Measurements from ENCODE around the gene DPP6. TPM values are rescaled to one million over a fixed set of nuclear protein-coding genes. Genes with fewer than 3 reads are reported as not detected.
"Not testable (repeated sequence)": the region's sequence is repeated elsewhere in the genome, so short reads cannot be mapped to it uniquely, and the experiment has no call there.

DPP6 gene
- polyA plus RNA-seq (2013, experiment 1 of 4) = 3.8 TPM
- polyA plus RNA-seq (2013, experiment 2 of 4) = 5.1 TPM
- 4.3 TPM for polyA plus RNA-seq (2013, experiment 3 of 4)
- polyA plus RNA-seq (2013, experiment 4 of 4) = 4.4 TPM

DNA sequence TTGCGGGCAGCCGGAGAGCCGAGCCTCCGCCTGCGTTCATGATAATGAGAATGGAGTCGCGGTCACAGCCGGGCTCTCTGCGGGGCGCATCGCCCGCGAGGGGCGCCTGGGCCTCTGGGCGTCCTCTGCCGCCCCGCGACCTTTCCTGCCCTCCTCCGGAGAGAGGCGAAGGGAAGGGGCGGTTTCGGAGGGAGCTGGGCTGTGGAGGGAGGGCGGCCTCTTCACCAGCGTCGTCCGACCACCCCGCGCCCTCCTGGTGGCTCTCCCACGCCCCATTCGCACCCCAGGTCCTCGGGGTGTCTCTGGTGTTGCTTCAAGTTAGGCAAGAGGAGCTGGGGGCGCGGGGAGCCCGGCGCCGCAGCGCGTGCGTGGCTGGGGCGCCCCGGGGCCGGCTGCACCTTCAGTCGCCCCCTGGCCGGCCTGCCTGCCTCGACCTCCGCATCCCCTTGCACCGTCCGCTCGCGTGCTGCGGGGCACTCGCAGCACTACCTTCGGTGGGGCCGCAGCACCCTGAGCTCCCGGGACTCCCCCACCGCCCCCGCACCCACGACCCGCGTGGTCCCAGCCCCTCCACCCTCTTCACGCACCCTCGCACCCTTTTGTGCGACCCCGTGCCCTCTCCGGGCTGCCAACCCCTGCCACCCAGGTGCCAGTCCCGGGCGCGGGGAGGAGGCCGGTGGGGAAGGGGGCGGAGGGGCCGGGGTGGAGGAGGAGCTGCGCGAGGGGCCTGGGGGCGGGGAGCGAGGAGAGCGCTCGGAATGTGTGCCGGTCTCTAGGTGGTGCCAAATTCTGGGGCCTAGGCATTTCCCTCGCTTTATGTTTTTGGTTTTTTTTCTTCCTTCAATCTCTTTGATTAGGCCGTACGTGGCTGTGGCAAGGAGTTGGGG is at the start of gene DPP6:
Gene DPP6 (plus strand): TSS at position 756 of the 887 bp plus-strand sequence.
- H3K9me3 ChIP-seq (ENCODE audit: control insufficient read depth, low read length); H3K27ac ChIP-seq (ENCODE audit: insufficient read depth, low read depth, low read length, poor library complexity, severe bottlenecking); H3K36me3 ChIP-seq (ENCODE audit: control insufficient read depth, insufficient read depth, low read length); H3K4me1 ChIP-seq (ENCODE audit: control insufficient read depth, insufficient read depth, low read length): not testable (repeated sequence)
- 1 to 2% methylated on average over 35 to 49 of the region's 81 CpGs for WGBS, 2 experiments
- Histone ChIP-seq H3K27me3 (ENCODE audit: control insufficient read depth, insufficient read depth, low read length, poor library complexity, severe bottlenecking) (peaks cover 33% of the 10 kb centered on the region), H3K4me3 (ENCODE audit: insufficient read depth, low read depth, low read length) (peak within 1 kb of the TSS; percentile 30)

DNA sequence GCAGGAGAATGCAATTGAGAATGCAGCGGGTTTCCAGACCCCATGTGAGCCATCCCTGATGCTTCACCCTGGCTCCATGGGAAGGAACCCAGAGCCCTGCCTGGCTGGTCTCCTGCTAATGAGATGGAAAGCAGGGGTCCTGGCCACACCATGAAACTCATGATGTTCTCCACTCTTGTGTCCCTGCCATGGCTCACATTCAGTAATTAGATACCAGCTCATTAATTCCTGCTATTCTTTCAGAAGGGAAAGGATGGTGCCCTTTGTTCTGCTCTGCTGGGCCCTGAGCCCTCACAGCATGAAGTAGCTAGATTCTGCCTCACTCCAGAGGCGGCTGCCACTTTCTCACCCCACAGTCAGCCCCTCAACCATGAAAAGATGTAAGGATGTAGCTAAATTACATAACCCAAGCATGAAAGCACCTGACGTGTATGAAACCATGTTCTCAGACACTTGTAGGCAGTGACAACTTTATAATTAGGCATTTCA is 42.7 kb upstream of the DPP6 start:
- H3K4me3 ChIP-seq (ENCODE audit: insufficient read depth, low read depth, low read length); H3K27ac ChIP-seq (ENCODE audit: insufficient read depth, low read depth, low read length, poor library complexity, severe bottlenecking); H3K4me1 ChIP-seq (ENCODE audit: control insufficient read depth, insufficient read depth, low read length); H3K27me3 ChIP-seq (ENCODE audit: control insufficient read depth, insufficient read depth, low read length, poor library complexity, severe bottlenecking); H3K9me3 ChIP-seq (ENCODE audit: control insufficient read depth, low read length); H3K36me3 ChIP-seq (ENCODE audit: control insufficient read depth, insufficient read depth, low read length): not testable (repeated sequence)
- WGBS, 2 experiments = 30% methylated on average over 1 of the region's 3 CpGs; no CpG with 5 or more reads in 1 of the 2 experiments

DNA sequence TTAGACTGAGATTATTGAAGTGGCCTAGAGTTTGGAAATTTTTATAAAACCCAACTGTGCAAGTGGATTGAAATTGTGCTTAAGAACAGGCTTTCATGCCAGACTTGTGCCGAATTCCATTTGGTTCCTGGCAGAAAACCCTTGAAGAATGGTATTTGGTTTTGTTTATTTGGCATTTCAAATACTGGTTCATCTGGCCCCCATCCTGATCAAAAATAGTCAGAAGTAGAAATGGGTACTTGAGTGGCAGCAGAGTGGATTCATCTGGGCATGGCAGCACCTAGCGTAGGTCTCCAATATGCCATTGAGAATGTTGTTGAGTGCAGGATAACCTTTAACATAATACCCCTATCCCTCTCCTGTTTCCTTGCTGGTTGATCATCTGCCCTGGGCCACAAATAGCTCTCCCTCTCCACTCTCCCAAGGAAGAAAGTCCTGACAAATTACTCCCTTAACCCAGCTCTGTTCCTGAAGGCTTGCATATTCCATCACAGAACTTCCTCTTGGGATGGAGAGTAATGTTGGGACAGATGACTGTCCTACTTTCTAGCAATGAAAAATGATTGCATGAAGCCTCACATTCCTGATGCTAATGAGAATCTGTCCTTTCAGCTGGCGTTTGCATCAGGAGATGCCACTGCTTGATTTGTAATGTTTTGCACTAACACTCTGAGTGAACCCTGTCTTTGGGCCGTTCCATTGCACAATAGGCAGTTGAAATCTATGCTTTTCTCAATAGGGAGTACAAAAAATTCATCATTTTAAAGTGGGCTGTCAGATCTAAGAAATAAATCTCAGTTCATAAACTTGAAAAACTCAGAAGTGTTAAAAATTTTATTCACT is 41.3 kb upstream of the DPP6 start:
- not testable (repeated sequence) for H3K9me3 ChIP-seq (ENCODE audit: control insufficient read depth, low read length); H3K27me3 ChIP-seq (ENCODE audit: control insufficient read depth, insufficient read depth, low read length, poor library complexity, severe bottlenecking); H3K4me1 ChIP-seq (ENCODE audit: control insufficient read depth, insufficient read depth, low read length); H3K27ac ChIP-seq (ENCODE audit: insufficient read depth, low read depth, low read length, poor library complexity, severe bottlenecking); H3K4me3 ChIP-seq (ENCODE audit: insufficient read depth, low read depth, low read length); H3K36me3 ChIP-seq (ENCODE audit: control insufficient read depth, insufficient read depth, low read length)
- 67 to 85% methylated on average over 3 to 4 of the region's 4 CpGs for WGBS, 2 experiments

DNA sequence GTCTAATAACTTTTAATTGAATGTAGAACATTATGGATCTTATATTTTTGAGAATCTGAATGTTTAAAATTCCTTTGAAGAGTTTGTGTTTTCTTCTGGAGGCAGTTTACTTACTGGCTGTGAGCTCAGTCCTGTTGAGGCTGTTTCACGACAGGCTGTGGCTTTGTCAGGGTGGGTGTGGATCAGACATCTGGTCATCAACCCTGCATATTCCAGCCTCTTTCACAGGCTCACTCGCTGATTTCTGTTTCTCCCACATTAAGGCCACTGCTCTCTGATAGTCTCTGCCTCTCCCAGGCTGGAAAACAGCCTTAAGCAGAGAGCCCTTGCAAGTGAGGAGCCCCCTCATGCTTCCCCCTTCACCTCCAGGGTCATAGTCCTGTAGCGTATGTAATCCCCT is 39.4 kb upstream of the DPP6 start:
- not testable (repeated sequence) for H3K27ac ChIP-seq (ENCODE audit: insufficient read depth, low read depth, low read length, poor library complexity, severe bottlenecking); H3K9me3 ChIP-seq (ENCODE audit: control insufficient read depth, low read length); H3K4me3 ChIP-seq (ENCODE audit: insufficient read depth, low read depth, low read length); H3K27me3 ChIP-seq (ENCODE audit: control insufficient read depth, insufficient read depth, low read length, poor library complexity, severe bottlenecking); H3K4me1 ChIP-seq (ENCODE audit: control insufficient read depth, insufficient read depth, low read length); H3K36me3 ChIP-seq (ENCODE audit: control insufficient read depth, insufficient read depth, low read length)
- 37 to 48% methylated on average over 2 of the region's 3 CpGs for WGBS, 2 experiments

DNA sequence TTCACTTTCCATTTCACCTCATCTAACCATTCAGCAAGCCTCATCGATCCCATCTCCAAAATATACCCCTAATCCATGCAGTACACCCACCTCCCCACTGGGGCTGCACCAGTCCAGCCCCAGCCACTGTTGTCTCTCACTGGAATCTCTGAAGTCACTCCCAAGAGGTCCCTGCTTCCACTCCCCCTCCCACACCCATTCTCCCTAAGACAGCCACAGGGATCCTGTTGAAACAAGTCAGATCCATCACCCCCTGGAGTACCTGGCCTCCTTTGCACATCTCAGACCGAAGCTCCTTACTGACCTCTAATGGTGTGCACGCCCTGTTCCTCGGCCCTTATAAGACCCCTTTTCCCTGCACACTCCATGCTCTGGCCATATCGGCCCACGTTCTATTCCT is 36.6 kb upstream of the DPP6 start:
- not testable (repeated sequence) for H3K4me3 ChIP-seq (ENCODE audit: insufficient read depth, low read depth, low read length); H3K36me3 ChIP-seq (ENCODE audit: control insufficient read depth, insufficient read depth, low read length); H3K4me1 ChIP-seq (ENCODE audit: control insufficient read depth, insufficient read depth, low read length); H3K27ac ChIP-seq (ENCODE audit: insufficient read depth, low read depth, low read length, poor library complexity, severe bottlenecking); H3K27me3 ChIP-seq (ENCODE audit: control insufficient read depth, insufficient read depth, low read length, poor library complexity, severe bottlenecking); H3K9me3 ChIP-seq (ENCODE audit: control insufficient read depth, low read length)
- 83 to 85% methylated on average over 6 of the region's 6 CpGs for WGBS, 2 experiments

DNA sequence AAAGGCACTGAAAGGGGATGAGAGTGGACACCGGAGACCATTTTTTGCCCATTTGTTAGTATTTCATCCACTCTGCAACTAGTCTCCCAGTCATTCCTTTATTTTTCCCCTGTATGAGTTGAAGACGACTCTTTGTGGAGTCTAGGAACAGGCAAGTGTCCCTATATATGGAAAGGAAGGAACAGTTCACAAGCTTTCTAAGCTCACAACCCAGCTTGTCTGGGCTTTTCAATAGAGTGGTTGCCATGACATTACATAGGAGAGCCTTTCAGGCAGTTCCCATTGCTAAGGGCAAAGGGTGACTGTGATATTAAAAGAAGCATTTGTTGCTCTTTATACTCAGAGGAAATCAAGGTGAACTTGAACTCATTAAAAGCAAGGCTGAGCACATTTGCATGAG is 33.8 kb upstream of the DPP6 start:
- not testable (repeated sequence) for H3K4me3 ChIP-seq (ENCODE audit: insufficient read depth, low read depth, low read length); H3K4me1 ChIP-seq (ENCODE audit: control insufficient read depth, insufficient read depth, low read length); H3K36me3 ChIP-seq (ENCODE audit: control insufficient read depth, insufficient read depth, low read length); H3K9me3 ChIP-seq (ENCODE audit: control insufficient read depth, low read length); H3K27me3 ChIP-seq (ENCODE audit: control insufficient read depth, insufficient read depth, low read length, poor library complexity, severe bottlenecking); H3K27ac ChIP-seq (ENCODE audit: insufficient read depth, low read depth, low read length, poor library complexity, severe bottlenecking)
- whole genome bisulfite sequencing, 2 experiments = 73 to 83% methylated on average over 1 of the region's 2 CpGs

DNA sequence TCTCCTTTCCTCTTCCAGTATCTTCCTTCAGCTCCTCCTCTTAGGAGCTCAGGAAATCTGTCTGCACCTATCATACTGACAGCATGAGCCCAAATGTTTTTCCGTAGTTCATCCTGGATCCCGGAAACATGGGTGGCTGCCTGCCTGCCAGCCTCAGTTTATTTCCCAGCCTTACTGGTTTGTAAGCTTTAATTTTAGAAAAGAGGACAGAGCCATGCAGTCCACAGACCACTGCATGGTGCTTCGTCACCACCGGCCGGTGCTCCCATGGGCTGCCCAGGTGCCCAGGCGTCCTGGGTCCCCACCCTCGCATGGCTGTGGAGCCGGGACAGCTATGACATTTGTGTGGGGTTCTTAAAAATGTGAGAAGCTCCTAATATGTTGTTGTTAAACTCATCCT is 24.4 kb upstream of the DPP6 start:
- not testable (repeated sequence) for H3K27ac ChIP-seq (ENCODE audit: insufficient read depth, low read depth, low read length, poor library complexity, severe bottlenecking); H3K4me1 ChIP-seq (ENCODE audit: control insufficient read depth, insufficient read depth, low read length); H3K9me3 ChIP-seq (ENCODE audit: control insufficient read depth, low read length); H3K4me3 ChIP-seq (ENCODE audit: insufficient read depth, low read depth, low read length); H3K36me3 ChIP-seq (ENCODE audit: control insufficient read depth, insufficient read depth, low read length); H3K27me3 ChIP-seq (ENCODE audit: control insufficient read depth, insufficient read depth, low read length, poor library complexity, severe bottlenecking)
- WGBS, 2 experiments = 85 to 91% methylated on average over 5 of the region's 8 CpGs

DNA sequence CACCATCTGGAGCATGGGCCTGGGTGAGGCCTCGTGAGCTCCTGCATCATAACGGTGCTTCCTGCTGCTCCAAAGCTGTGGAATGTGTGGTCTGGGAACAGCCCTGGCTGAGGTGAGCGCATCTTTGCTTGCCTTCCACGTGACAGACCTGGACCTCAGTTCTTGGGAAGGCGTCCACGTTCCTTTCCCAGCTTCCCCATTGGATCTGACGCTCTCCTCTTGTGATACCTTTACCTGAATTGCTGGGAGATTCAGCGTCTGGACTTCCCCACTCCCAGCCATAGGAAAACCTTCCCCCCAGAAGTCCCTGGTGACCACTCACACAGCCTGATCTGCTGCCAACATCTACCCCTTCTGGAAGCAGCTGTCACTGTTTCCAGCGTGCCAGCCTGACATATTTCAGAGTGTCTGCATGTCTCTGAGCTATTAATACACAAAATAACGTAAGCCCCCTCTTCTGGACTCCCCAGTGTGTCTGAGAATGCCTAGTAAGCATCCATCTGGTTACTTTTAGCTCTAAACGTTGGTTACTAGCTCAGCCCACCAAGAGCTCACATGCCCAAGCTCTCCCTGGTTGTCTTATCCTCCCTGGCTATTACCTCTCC is 21.6 kb upstream of the DPP6 start:
- H3K27ac ChIP-seq (ENCODE audit: insufficient read depth, low read depth, low read length, poor library complexity, severe bottlenecking) = not testable (repeated sequence)
- WGBS, 2 experiments = 61 to 67% methylated on average over 10 of the region's 11 CpGs

DNA sequence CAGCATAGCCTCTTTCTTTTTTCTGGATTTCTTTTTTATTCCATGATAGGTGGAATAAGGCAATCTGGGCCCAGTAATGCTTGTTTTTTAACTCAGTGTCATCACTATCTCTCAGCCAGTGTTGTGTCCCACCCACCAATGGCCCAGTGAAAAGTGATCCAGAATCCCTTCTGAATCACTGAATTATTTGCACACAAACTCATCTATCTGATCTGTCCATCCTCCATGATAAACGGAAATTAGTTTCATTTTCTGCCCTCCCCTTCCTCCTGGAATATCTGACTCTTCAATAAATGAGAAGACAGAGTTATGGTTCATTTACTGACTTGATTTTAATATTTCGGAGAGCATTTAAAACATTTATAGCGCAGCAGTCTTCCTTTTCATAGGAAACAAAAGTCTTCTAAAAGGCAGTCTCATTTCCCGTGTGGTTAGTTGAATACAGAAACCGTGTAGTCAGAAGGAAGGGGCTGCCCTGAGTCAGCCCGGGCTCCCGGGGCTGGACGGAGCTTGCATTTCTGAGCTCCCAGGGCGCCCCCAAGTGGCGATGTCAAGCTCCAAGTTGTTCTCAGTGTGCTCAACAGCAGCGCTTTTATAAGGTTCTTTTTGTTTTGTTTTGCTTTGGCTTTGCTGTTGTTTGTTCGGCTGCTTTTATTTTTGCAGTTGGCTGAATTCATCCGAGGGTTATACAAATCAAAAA is 12.6 kb upstream of the DPP6 start:
- H3K4me3 ChIP-seq (ENCODE audit: insufficient read depth, low read depth, low read length) = not testable (repeated sequence)
- 0 to 6% methylated on average over 2 to 6 of the region's 13 CpGs for WGBS, 2 experiments

More for the DNA sequence above, 21.6 kb upstream of the DPP6 start:
- H3K4me1 ChIP-seq (ENCODE audit: control insufficient read depth, insufficient read depth, low read length); H3K9me3 ChIP-seq (ENCODE audit: control insufficient read depth, low read length); H3K4me3 ChIP-seq (ENCODE audit: insufficient read depth, low read depth, low read length); H3K27me3 ChIP-seq (ENCODE audit: control insufficient read depth, insufficient read depth, low read length, poor library complexity, severe bottlenecking); H3K36me3 ChIP-seq (ENCODE audit: control insufficient read depth, insufficient read depth, low read length): not testable (repeated sequence)

More for the DNA sequence above, 12.6 kb upstream of the DPP6 start:
- H3K27me3 ChIP-seq (ENCODE audit: control insufficient read depth, insufficient read depth, low read length, poor library complexity, severe bottlenecking); H3K4me1 ChIP-seq (ENCODE audit: control insufficient read depth, insufficient read depth, low read length); H3K36me3 ChIP-seq (ENCODE audit: control insufficient read depth, insufficient read depth, low read length); H3K27ac ChIP-seq (ENCODE audit: insufficient read depth, low read depth, low read length, poor library complexity, severe bottlenecking); H3K9me3 ChIP-seq (ENCODE audit: control insufficient read depth, low read length): not testable (repeated sequence)

Measured in ectodermal cell (in vitro differentiated cells).